GM23338 (cell line): Measurements from ENCODE around the gene SEMA6B. TPM values are rescaled to one million over a fixed set of nuclear protein-coding genes. Genes with fewer than 3 reads are reported as not detected.

ENCODE experiments used
- ATAC-seq: fragments of 200-7000 bp; cut with Tn5 transposase; 3 replicates; pipeline ENCODE4 v1.9.1; 2020
- DNase-seq: peaks from one replicate; pipeline ENCODE4 v3.0.0-alpha.2; 2015; ENCODE audit warnings: low spot score
- H2AFZ ChIP-seq: fragments of 200-600 bp; sonication (generic); 2 replicates; pipeline ENCODE4 v1.8.0; 2016; ENCODE audit warnings: antibody characterized with exemption, mild to moderate bottlenecking, moderate library complexity
- H3F3A ChIP-seq: fragments of 200-600 bp; sonication (generic); replicated peaks from 2 replicates; pipeline ENCODE4 v1.8.0; 2017; ENCODE audit warnings: antibody characterized with exemption, mixed run types, low read depth
- H3K27ac ChIP-seq: fragments of 200-600 bp; sonication (generic); 2 replicates; pipeline ENCODE4 v1.6.1; 2016; ENCODE audit warnings: low read depth
- H3K27me3 ChIP-seq: fragments of 200-600 bp; sonication (generic); 2 replicates; pipeline ENCODE4 v1.8.0; 2016; ENCODE audit warnings: mild to moderate bottlenecking, mixed run types, moderate library complexity; ENCODE audit not compliant: insufficient read depth
- H3K36me3 ChIP-seq: fragments of 200-600 bp; sonication (generic); 2 replicates; pipeline ENCODE4 v1.8.0; 2016; ENCODE audit warnings: mild to moderate bottlenecking; ENCODE audit not compliant: insufficient read depth
- H3K4me1 ChIP-seq: fragments of 200-600 bp; sonication (generic); 2 replicates; pipeline ENCODE4 v1.8.0; 2016; ENCODE audit warnings: mild to moderate bottlenecking, moderate library complexity; ENCODE audit not compliant: insufficient read depth
- H3K4me2 ChIP-seq: fragments of 200-600 bp; sonication (generic); 2 replicates; pipeline ENCODE4 v1.7.1; 2017; ENCODE audit warnings: mixed run types
- H3K4me3 ChIP-seq: fragments of 200-600 bp; sonication (generic); 2 replicates; pipeline ENCODE4 v1.6.1; 2016; ENCODE audit warnings: mixed run types
- H3K79me2 ChIP-seq: fragments of 200-600 bp; sonication (generic); replicated peaks from 2 replicates; pipeline ENCODE4 v1.8.0; 2017; ENCODE audit warnings: mild to moderate bottlenecking; ENCODE audit not compliant: insufficient read depth
- H3K9me2 ChIP-seq: fragments of 200-600 bp; sonication (generic); 2 replicates; pipeline ENCODE4 v1.8.0; 2017; ENCODE audit not compliant: insufficient read depth
- H4K20me1 ChIP-seq: fragments of 200-600 bp; sonication (generic); replicated peaks from 2 replicates; pipeline ENCODE4 v1.8.0; 2017; ENCODE audit warnings: mild to moderate bottlenecking; ENCODE audit not compliant: insufficient read depth
- H3K27ac Mint-ChIP-seq: 2 replicates; pipeline ENCODE4 v1.8.0; 2020; ENCODE audit warnings: inconsistent platforms, mild to moderate bottlenecking, moderate library complexity, mixed read lengths
- H3K27me3 Mint-ChIP-seq: 3 replicates; pipeline ENCODE4 v1.8.0; 2022; ENCODE audit warnings: low read depth, mild to moderate bottlenecking, moderate library complexity, mixed read lengths, inconsistent platforms; ENCODE audit not compliant: insufficient read depth, poor library complexity
- H3K36me3 Mint-ChIP-seq: 3 replicates; pipeline ENCODE4 v1.8.0; 2021; ENCODE audit warnings: low read depth, mild to moderate bottlenecking, inconsistent platforms, moderate library complexity, mixed read lengths
- H3K4me1 Mint-ChIP-seq: 3 replicates; pipeline ENCODE4 v1.8.0; 2020; ENCODE audit warnings: mild to moderate bottlenecking, inconsistent platforms, mixed read lengths
- H3K4me3 Mint-ChIP-seq: 3 replicates; pipeline ENCODE4 v1.8.0; 2021; ENCODE audit warnings: moderate library complexity, mild to moderate bottlenecking, inconsistent platforms, mixed read lengths
- H3K9me3 Mint-ChIP-seq: 3 replicates; pipeline ENCODE4 v1.8.0; 2020; ENCODE audit warnings: moderate library complexity, mild to moderate bottlenecking, inconsistent platforms, mixed read lengths
- CREB1 ChIP-seq: fragments of 250-450 bp; sonication (Bioruptor Pico); IDR thresholded peaks from 2 replicates; pipeline ENCODE4 v1.5.0; 2020; ENCODE audit warnings: low read depth, mild to moderate bottlenecking, moderate library complexity
- ETS1 ChIP-seq: IDR thresholded peaks from 2 replicates; pipeline ENCODE4 v1.6.1; 2016; ENCODE audit warnings: antibody characterized with exemption
- EZH2 ChIP-seq: fragments of 200-600 bp; sonication (generic); IDR thresholded peaks from one replicate; pipeline ENCODE4 v1.8.0; 2017; ENCODE audit warnings: antibody characterized with exemption, mild to moderate bottlenecking, low read depth; ENCODE audit not compliant: unreplicated experiment
- EZH2phosphoT487 ChIP-seq: fragments of 200-600 bp; sonication (generic); IDR thresholded peaks from one replicate; pipeline ENCODE4 v1.8.1; 2018; ENCODE audit warnings: antibody characterized with exemption; ENCODE audit not compliant: unreplicated experiment
- JUNB ChIP-seq: IDR thresholded peaks from one replicate; pipeline ENCODE4 v1.6.1; 2016; ENCODE audit warnings: antibody characterized with exemption; ENCODE audit not compliant: unreplicated experiment
- NANOG ChIP-seq: IDR thresholded peaks from 2 replicates; pipeline ENCODE4 v1.6.1; 2016; ENCODE audit warnings: antibody characterized with exemption, borderline replicate concordance
- POLR2AphosphoS5 ChIP-seq: IDR thresholded peaks from 2 replicates; pipeline ENCODE4 v1.6.1; 2016; ENCODE audit warnings: antibody characterized with exemption, low read depth
- REST ChIP-seq: IDR thresholded peaks from one replicate; pipeline ENCODE4 v1.6.1; 2018; ENCODE audit warnings: antibody characterized with exemption; ENCODE audit not compliant: unreplicated experiment
- STAT1 ChIP-seq: IDR thresholded peaks from one replicate; pipeline ENCODE4 v1.6.1; 2016; ENCODE audit warnings: antibody characterized with exemption; ENCODE audit not compliant: unreplicated experiment
- ZNF114 ChIP-seq: fragments of 250-450 bp; sonication (Bioruptor Pico); IDR thresholded peaks from 2 replicates; pipeline ENCODE4 v1.5.0; 2020; ENCODE audit warnings: mild to moderate bottlenecking, moderate library complexity
- ZNF331 ChIP-seq: fragments of 250-450 bp; sonication (Bioruptor Pico); IDR thresholded peaks from 2 replicates; pipeline ENCODE4 v1.5.0; 2020; ENCODE audit warnings: low read depth, mild to moderate bottlenecking, moderate library complexity
- polyA plus RNA-seq: library from polyadenylated mRNA; unstranded; fragments of >200 nt; fragmentation: Nextera tagmentation; extraction: Ambion mirVana; gene quantifications from 2 replicates; pipeline ENCODE4 v1.2.1, GENCODE V29; 2016
- total RNA-seq: library from RNA; depleted of rRNA; stranded (reverse); fragments of >200 nt; shearing (Covaris generic); gene quantifications from 2 replicates; pipeline ENCODE4 v1.2.3, GENCODE V29; 2014
- TF ChIP-seq, protein P1 (sequence below), 2 experiments: fragments of 200-600 bp in 1 of 2; sonication (generic) in 1 of 2; conservative IDR thresholded peaks; 2 replicates each; pipeline versions ENCODE4 v1.5.1 to v1.6.1; 2016 to 2017; ENCODE audit warnings: antibody characterized with exemption in 2 of 2, low read depth in 2 of 2, mild to moderate bottlenecking in 2 of 2, moderate library complexity in 1 of 2
- TF ChIP-seq, protein P2 (sequence below): fragments of 250-450 bp; sonication (Bioruptor Pico); IDR thresholded peaks from 2 replicates; pipeline ENCODE4 v1.5.0; 2020; ENCODE audit warnings: mild to moderate bottlenecking, moderate library complexity

SEMA6B gene
- total and polyA plus RNA-seq, 2 experiments from 2014 or later = 5.3 to 42.7 TPM

GRCh38 chr19:4499855-4500254 lies 59.6 kb downstream of the SEMA6B start:
- ATAC-seq = no peak
- Histone ChIP-seq H3K27ac (no peak overlapping the region), H3K79me2 (no peaks in the 10 kb centered on the region), H3K4me3 (no peak overlapping the region), H4K20me1 (no peaks in the 10 kb centered on the region; the same call in 1 of the 2 replicates), H3F3A (no peaks in the 10 kb centered on the region), H3K4me2 (no peak overlapping the region), H2AFZ (no peak overlapping the region), H3K4me1 (no peaks in the 10 kb centered on the region), H3K9me2 (no peaks in the 10 kb centered on the region), H3K36me3 (peaks cover 7% of the 10 kb centered on the region; the same call in 1 of the 2 replicates), H3K27me3 (no peaks in the 10 kb centered on the region)
- no peak for DNase-seq
- H3K36me3 Mint-ChIP-seq = peaks cover 26% of the 10 kb centered on the region
- H3K4me3 Mint-ChIP-seq = no peak overlapping the region
- TF ChIP-seq NANOG (no peak), EZH2phosphoT487 (no peak), ZNF331 (CRISPR knock-in tag) (no peak), REST (no peak), JUNB (no peak), POLR2AphosphoS5 (no peak), STAT1 (no peak), EZH2 (no peak), CREB1 (no peak), ZNF114 (CRISPR knock-in tag) (no peak), ETS1 (no peak)
- TF ChIP-seq, protein P1, sequence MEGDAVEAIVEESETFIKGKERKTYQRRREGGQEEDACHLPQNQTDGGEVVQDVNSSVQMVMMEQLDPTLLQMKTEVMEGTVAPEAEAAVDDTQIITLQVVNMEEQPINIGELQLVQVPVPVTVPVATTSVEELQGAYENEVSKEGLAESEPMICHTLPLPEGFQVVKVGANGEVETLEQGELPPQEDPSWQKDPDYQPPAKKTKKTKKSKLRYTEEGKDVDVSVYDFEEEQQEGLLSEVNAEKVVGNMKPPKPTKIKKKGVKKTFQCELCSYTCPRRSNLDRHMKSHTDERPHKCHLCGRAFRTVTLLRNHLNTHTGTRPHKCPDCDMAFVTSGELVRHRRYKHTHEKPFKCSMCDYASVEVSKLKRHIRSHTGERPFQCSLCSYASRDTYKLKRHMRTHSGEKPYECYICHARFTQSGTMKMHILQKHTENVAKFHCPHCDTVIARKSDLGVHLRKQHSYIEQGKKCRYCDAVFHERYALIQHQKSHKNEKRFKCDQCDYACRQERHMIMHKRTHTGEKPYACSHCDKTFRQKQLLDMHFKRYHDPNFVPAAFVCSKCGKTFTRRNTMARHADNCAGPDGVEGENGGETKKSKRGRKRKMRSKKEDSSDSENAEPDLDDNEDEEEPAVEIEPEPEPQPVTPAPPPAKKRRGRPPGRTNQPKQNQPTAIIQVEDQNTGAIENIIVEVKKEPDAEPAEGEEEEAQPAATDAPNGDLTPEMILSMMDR (conservative IDR thresholded peaks at IDR 0.05; ENCODE audit: low read depth in 2 of 2) = no peak
- TF ChIP-seq, protein P2, sequence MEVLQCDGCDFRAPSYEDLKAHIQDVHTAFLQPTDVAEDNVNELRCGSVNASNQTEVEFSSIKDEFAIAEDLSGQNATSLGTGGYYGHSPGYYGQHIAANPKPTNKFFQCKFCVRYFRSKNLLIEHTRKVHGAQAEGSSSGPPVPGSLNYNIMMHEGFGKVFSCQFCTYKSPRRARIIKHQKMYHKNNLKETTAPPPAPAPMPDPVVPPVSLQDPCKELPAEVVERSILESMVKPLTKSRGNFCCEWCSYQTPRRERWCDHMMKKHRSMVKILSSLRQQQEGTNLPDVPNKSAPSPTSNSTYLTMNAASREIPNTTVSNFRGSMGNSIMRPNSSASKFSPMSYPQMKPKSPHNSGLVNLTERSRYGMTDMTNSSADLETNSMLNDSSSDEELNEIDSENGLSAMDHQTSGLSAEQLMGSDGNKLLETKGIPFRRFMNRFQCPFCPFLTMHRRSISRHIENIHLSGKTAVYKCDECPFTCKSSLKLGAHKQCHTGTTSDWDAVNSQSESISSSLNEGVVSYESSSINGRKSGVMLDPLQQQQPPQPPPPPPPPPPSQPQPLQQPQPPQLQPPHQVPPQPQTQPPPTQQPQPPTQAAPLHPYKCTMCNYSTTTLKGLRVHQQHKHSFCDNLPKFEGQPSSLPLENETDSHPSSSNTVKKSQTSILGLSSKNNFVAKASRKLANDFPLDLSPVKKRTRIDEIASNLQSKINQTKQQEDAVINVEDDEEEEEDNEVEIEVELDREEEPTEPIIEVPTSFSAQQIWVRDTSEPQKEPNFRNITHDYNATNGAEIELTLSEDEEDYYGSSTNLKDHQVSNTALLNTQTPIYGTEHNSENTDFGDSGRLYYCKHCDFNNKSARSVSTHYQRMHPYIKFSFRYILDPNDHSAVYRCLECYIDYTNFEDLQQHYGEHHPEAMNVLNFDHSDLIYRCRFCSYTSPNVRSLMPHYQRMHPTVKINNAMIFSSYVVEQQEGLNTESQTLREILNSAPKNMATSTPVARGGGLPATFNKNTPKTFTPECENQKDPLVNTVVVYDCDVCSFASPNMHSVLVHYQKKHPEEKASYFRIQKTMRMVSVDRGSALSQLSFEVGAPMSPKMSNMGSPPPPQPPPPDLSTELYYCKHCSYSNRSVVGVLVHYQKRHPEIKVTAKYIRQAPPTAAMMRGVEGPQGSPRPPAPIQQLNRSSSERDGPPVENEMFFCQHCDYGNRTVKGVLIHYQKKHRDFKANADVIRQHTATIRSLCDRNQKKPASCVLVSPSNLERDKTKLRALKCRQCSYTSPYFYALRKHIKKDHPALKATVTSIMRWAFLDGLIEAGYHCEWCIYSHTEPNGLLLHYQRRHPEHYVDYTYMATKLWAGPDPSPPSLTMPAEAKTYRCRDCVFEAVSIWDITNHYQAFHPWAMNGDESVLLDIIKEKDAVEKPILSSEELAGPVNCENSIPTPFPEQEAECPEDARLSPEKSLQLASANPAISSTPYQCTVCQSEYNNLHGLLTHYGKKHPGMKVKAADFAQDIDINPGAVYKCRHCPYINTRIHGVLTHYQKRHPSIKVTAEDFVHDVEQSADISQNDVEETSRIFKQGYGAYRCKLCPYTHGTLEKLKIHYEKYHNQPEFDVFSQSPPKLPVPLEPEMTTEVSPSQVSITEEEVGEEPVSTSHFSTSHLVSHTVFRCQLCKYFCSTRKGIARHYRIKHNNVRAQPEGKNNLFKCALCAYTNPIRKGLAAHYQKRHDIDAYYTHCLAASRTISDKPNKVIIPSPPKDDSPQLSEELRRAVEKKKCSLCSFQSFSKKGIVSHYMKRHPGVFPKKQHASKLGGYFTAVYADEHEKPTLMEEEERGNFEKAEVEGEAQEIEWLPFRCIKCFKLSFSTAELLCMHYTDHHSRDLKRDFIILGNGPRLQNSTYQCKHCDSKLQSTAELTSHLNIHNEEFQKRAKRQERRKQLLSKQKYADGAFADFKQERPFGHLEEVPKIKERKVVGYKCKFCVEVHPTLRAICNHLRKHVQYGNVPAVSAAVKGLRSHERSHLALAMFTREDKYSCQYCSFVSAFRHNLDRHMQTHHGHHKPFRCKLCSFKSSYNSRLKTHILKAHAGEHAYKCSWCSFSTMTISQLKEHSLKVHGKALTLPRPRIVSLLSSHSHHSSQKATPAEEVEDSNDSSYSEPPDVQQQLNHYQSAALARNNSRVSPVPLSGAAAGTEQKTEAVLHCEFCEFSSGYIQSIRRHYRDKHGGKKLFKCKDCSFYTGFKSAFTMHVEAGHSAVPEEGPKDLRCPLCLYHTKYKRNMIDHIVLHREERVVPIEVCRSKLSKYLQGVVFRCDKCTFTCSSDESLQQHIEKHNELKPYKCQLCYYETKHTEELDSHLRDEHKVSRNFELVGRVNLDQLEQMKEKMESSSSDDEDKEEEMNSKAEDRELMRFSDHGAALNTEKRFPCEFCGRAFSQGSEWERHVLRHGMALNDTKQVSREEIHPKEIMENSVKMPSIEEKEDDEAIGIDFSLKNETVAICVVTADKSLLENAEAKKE = no peak
- H3K9me3 Mint-ChIP-seq = no peaks in the 10 kb centered on the region
- H3K27ac Mint-ChIP-seq = no peak overlapping the region
- no peaks in the 10 kb centered on the region for H3K4me1 Mint-ChIP-seq
- peaks cover 9% of the 10 kb centered on the region for H3K27me3 Mint-ChIP-seq
